ENCODE measurements around the gene HOOK2.

The HOOK2 gene

GRCh38 chr19:12736995-12737834 is 38.1 kb downstream of the HOOK2 start, which contains the start of gene GET3:
Gene GET3 (plus strand): TSS chr19:12737497. CDS start chr19:12737506, 9 bp downstream.
- DNase-seq (ENCODE audit: low spot score) = peak; percentile 97
- Histone ChIP-seq H3K36me3 (ENCODE audit: low read depth) (peaks cover 33% of the 10 kb centered on the region), H3K4me3 (ENCODE audit: severe bottlenecking) (peak within 1 kb of the TSS; percentile 80), H3K9me3 (ENCODE audit: severe bottlenecking) (no peaks in the 10 kb centered on the region), H3K27ac (ENCODE audit: poor library complexity, severe bottlenecking) (peak within 1 kb of the TSS; percentile 74), H3K27me3 (ENCODE audit: insufficient read depth, poor library complexity, severe bottlenecking) (no peaks in the 10 kb centered on the region), H3K4me1 (ENCODE audit: insufficient read depth, poor library complexity, severe bottlenecking) (peaks cover 3% of the 10 kb centered on the region)
- TF ChIP-seq CTCF (IDR thresholded peaks at IDR 0.05; ENCODE audit: poor library complexity, severe bottlenecking) = no peak
- peak; percentile 92; the same call in 2 of the 3 replicates for ATAC-seq (ENCODE audit: low read depth)

GRCh38 chr19:12733369-12734214 is 41.8 kb downstream of the HOOK2 start:
- DNase-seq (ENCODE audit: low spot score) (no peak), ATAC-seq (ENCODE audit: low read depth) (no peak)
- Histone ChIP-seq H3K27me3 (ENCODE audit: insufficient read depth, poor library complexity, severe bottlenecking) (no peaks in the 10 kb centered on the region), H3K4me1 (ENCODE audit: insufficient read depth, poor library complexity, severe bottlenecking) (peaks cover 3% of the 10 kb centered on the region), H3K27ac (ENCODE audit: poor library complexity, severe bottlenecking) (peak overlapping the region; percentile 74), H3K36me3 (ENCODE audit: low read depth) (peaks cover 31% of the 10 kb centered on the region), H3K4me3 (ENCODE audit: severe bottlenecking) (peak overlapping the region; percentile 88), H3K9me3 (ENCODE audit: severe bottlenecking) (no peaks in the 10 kb centered on the region)
- peak; percentile 60 for TF ChIP-seq CTCF (IDR thresholded peaks at IDR 0.05; ENCODE audit: poor library complexity, severe bottlenecking)

GRCh38 chr19:12731337-12731736 is 44.0 kb downstream of the HOOK2 start:
- H3K27ac ChIP-seq (ENCODE audit: poor library complexity, severe bottlenecking) = no peak overlapping the region
- H3K27me3 ChIP-seq (ENCODE audit: insufficient read depth, poor library complexity, severe bottlenecking) = no peaks in the 10 kb centered on the region
- peaks cover 28% of the 10 kb centered on the region for H3K36me3 ChIP-seq (ENCODE audit: low read depth)
- no peak overlapping the region for H3K4me3 ChIP-seq (ENCODE audit: severe bottlenecking)
- ATAC-seq (ENCODE audit: low read depth) (no peak), DNase-seq (ENCODE audit: low spot score) (no peak)
- no peaks in the 10 kb centered on the region for H3K9me3 ChIP-seq (ENCODE audit: severe bottlenecking)
- peaks cover 2% of the 10 kb centered on the region for H3K4me1 ChIP-seq (ENCODE audit: insufficient read depth, poor library complexity, severe bottlenecking)
- TF ChIP-seq CTCF (IDR thresholded peaks at IDR 0.05; ENCODE audit: poor library complexity, severe bottlenecking) = no peak

DNA sequence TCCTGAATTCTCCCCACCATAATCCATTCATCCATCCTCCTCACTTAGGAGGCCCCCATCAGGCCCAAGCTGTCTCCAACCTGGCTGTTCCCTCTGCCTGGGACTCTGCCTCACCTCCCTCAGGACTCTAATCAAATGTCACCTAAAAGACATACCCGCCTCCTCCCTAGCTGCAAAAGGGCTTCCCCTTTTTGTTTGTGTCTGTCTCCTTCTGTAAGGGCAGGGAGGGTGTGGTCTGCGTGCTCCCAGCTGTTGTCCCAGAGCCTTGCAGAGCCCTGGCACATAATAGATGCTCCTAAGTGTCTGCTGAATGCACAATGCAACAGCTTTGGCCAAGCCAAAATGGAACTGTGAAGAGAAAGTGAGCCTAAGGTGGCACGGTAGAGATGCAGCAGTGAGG is 45.3 kb downstream of the HOOK2 start:
- Histone ChIP-seq H3K27ac (ENCODE audit: poor library complexity, severe bottlenecking) (no peak overlapping the region), H3K27me3 (ENCODE audit: insufficient read depth, poor library complexity, severe bottlenecking) (no peaks in the 10 kb centered on the region), H3K9me3 (ENCODE audit: severe bottlenecking) (no peaks in the 10 kb centered on the region), H3K4me3 (ENCODE audit: severe bottlenecking) (no peak overlapping the region), H3K4me1 (ENCODE audit: insufficient read depth, poor library complexity, severe bottlenecking) (no peaks in the 10 kb centered on the region), H3K36me3 (ENCODE audit: low read depth) (peaks cover 28% of the 10 kb centered on the region)
- no peak for DNase-seq (ENCODE audit: low spot score)
- no peak for ATAC-seq (ENCODE audit: low read depth)
- TF ChIP-seq CTCF (IDR thresholded peaks at IDR 0.05; ENCODE audit: poor library complexity, severe bottlenecking) = no peak

Measured in RWPE2 (cell line).